GM20431 (cell line): ENCODE results near the gene PRR5L.
"Not testable (repeated sequence)": the region's sequence is repeated elsewhere in the genome, so short reads cannot be mapped to it uniquely, and the experiment has no call there.

Experiments used
- in situ Hi-C: fragments of 300-500 bp; cut with MseI, MboI; formaldehyde crosslinking; loops from one replicate; pipeline ENCODE4 v1.15.0; 2020; ENCODE audit warnings: low sequenced_read_pairs; ENCODE audit not compliant: unreplicated experiment

The PRR5L gene

GRCh38 chr11:36475192-36475591, 179.1 kb downstream of the PRR5L start:
- in situ Hi-C loops = no loop called here

DNA sequence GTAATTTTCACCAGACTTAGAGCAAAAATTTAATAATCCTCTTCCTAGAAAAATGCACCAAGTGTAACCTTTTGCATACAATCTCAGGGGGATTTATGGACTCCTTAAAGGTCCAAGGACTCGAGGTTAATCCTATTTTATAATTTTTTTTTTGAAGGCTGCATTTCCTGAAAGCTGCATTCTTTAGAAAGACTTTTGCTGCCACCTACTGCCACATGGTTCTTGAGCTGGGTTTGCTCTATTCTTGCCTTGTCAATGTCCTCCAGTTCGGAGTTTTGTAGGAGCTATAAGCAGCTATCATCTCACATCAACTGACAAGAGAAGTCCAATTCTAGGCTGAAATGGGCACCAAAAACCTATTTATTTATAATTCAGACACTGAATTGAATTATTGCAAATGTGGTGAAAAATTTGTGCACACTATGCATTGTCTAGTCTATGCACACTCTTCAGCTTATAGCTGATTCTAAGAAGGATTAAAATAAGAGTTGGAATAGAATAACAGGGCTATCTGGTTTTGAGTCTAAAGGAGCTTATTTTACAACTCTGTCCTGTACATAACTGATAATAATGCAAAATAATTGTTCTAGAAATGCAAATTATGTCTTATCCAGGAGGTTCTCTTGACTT, 182.7 kb downstream of the PRR5L start:
- in situ Hi-C loops = no loop called here

DNA sequence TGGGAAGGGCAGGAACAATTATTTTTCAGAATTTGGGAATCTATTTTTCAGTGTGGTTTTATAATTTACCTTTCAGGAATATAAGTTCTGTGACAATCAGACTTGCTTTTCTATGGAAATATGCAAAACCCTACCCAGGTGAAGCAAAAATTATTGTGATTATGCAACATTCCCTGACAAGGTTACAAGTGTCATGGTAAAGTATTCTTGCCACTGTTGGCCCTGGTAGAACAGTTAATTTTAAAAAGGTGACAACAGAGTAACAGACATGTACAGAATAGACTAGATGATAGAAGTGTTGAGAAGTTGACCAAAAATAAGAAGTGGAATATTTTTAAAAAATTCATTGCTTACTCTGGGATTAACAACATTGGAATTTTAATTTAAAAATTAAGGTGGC, 184.7 kb downstream of the PRR5L start:
- in situ Hi-C loops = no loop called here

- in situ Hi-C loops = not testable (repeated sequence)
Measured at GRCh38 chr11:36483042-36483441, 187.0 kb downstream of the PRR5L start.

DNA sequence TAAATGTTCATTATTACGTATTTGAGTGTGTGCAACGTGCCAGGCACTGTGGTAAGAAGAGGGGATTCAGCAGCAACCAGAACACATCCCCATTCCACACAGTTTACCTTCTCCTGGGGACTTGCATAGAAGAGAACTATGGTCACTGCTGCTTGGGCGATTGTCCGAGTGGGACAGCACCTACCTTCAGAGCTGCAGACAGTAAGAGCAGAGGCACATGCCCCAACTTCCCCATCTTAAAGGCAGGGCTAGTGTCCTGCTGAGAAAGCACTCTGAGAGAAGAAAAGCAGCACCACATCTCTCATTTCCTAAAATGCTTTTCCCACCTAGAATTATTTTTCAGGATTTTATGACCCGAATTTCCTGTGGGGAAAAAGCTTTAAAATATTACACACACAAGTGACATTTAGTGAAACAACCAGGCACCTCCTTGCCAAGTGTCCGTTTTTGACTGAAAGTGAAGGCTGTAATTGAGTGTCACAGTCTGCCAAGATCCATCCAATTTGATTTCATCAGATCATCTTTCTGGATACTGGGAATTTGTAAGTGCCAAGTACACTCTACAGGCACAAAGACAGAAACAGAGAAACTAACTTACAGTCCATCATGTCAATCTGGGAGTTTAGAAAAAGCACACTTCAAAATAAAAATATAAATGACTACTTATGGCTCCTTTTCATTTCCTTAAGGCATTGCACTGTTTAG, 189.4 kb downstream of the PRR5L start:
- in situ Hi-C loops = no loop called here

DNA sequence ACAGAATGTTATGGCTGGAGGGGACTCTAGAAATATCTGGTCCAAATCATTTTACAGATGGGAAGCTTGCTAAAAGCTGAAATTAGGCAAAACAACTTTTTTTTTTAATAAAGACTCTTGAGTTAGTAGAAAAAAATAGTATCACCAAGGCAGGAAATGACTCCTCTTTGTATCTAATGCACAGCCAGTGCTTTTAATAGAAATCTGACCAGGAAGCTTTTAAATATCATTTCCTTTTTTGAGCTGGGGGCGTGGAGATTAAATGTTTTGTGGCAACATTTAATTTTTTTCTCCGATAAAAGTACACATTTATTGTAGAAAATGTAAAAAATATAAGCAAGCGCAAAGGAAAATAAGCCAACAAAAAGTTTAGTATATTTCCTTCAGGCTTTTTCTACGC, 191.5 kb downstream of the PRR5L start:
- in situ Hi-C loops = no loop called here

DNA sequence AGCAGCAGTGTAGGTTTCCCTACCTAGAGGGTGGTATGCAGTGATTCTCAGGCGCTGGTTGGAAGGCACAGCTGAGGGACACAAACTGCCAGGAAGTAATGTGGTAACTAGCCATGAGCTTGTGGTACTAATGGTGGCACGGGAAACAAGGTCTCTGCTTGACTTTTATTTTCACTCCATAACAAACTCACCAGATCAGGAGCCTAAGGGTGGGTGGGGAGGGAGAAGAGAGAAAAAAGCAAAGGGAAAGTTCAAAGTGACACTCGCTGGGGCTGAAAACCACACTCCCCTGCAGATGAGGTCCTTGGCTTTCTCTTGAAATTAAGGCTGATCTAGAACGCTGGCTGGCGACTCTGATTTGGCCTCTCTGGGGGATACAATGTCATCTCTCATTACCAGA, 192.0 kb downstream of the PRR5L start:
- in situ Hi-C loops = no loop called here

DNA sequence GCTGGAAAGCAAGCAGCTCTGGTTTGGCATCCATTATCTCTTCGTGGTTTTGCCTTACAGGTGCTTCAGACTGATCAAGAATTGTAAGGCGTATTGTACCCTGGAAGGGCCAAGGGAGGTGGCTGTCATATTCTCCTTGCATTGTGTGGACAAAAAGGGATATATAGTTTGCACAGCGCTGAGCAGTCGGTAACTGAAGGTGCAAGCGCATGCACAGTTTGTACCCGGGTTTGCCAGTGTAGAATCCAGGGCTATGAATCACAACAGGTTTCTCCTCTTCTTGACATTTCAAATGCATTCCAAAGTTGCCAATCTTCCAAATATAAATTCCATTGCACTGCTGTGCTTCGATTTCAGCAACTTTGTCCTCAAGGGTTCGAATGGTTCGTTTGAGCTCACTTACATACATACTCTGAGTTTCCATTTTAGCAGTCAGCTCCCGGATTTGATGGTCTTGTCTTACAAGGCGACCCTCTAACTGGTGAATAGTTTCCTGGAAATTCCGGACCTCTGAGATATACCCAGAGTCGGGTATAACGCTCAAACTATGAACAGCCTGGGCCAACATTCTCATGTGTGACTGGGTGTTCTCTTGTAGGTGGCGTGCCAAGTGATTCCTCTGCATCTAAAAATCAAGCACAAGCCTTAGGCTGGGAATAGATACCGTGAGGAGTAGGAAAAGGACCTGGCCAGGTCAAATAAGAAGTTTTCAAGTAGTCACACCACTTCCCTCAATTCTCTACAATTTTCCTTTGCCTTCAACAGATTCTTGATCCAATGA, 194.1 kb downstream of the PRR5L start:
- in situ Hi-C loops = no loop called here

GRCh38 chr11:36492724-36493304, 196.7 kb downstream of the PRR5L start:
- in situ Hi-C loops = no loop called here

- in situ Hi-C loops = no loop called here
Measured at GRCh38 chr11:36493332-36493731, 197.2 kb downstream of the PRR5L start.

GRCh38 chr11:36498721-36499120, 202.6 kb downstream of the PRR5L start:
- in situ Hi-C loops = no loop called here

GRCh38 chr11:36499315-36499714, 203.2 kb downstream of the PRR5L start:
- in situ Hi-C loops = no loop called here

DNA sequence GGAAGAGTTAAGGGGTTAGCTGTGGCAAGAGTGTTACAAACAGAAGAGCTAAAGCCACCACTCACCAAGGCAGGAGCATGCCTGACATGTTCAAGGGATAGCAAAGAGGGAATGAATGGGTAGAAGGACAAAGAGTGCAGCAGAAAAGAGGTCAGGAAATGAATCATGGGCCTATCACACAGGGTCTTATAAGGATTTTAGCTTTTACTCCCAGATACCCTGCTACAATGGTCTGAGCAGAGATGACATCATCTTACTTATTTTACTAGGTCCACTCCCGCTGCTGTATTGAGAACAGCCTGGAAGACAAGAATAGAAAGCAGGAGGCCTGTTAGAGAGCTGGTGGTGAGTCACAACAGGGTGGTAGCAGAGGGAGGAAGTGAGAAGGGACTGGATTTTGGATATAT, 204.2 kb downstream of the PRR5L start:
- in situ Hi-C loops = no loop called here

GRCh38 chr11:36501236-36501635, 205.1 kb downstream of the PRR5L start:
- in situ Hi-C loops = no loop called here

DNA sequence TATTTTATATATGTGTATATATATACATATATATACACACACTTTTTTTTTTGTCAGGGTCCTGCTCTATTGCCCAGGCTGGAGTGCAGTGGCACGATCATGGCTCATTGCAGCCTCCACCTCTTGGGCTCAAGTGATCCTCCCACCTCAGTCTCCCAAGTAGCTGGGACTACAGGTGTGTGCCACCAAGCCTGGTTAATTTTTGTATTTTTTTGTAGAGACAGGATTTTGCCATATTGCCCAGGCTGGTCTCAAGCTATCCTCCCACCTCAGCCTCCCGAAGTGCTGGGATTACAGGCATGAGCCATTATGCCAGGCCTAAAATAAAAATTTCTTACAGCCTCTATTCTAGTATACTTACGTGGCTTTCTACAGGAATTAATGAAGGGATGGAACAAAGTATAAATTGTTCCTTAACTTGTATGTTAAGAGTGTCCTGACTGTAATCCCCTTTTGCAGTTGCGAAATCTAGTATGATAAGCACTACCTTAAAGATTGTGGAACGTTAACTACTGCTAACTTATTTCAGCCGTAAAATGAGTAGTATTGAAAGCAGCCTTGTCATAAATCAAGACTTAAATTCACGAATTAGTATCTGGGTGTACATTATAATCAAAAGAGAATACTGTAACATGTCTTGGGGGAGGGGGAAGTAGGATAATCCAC, 211.9 kb downstream of the PRR5L start:
- in situ Hi-C loops = no loop called here

DNA sequence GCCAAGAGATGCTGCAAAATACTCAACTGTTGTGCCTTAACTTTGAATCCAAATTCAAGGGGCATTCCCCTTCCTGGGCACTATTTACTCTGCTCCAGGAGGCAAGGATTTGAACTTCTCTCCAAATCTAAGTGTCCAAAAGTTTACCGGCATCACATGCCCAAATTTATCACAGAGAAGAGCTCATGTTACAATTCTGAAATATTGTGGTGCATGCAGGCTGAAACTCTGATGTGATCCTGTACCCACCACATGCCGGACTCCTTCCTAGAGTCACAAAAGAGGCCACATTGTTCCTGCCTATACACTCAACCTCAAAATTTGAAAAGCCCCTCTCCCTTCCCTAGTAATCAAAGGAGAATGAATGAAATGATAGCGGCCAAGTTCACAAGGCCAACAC, 212.7 kb downstream of the PRR5L start:
- in situ Hi-C loops = no loop called here

- in situ Hi-C loops = no loop called here
Measured at GRCh38 chr11:36509201-36509639, 213.1 kb downstream of the PRR5L start.

DNA sequence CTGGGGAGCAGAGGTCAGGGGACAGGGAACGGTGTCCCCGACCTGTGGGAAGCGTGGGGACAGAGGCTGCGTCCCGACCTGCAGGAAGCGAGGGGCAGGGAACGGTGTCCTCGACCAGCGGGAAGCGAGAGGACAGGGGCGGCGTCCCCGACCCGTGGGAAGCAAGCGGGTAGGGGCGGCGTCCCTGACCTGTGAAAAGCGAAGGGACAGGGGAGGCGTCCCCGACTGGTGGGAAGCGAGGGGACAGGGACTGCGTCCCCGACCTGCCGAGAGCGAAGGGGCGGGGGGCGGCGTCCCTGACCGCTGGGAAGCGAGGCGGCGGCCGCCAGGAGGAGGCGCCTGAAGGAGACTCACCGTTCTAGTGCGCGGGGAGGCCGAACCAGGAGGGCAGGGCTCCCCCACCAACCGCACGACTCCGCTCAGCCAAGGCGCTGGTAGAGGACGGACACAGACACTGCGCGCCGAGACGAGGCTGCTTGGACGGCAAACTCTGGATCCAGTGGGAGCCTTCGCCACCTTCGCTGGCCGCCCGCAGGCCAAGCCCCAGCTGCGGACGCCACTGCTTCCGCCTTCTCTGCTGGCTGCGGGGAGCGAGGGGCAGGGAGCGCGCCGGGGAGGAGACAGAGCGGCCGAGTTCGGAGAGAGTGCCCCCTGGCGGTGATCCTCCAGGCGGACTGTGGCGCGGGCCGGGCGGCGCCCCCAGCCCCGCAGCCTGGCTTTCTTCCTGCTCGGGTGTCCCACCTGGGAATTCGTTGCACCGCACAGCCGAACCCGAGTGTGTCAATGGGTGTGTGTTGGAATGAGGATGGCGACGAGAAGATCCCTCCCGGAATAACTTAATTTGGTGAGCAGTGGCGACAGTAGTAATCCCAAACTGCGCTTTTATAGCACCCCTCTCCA, 213.9 kb downstream of the PRR5L start, which contains the start of gene TRAF6:
Gene TRAF6, minus strand, starts transcription at position 579 of the 900 bp plus-strand sequence. CDS start 8,757 bp downstream, outside the sequence.
- in situ Hi-C loops = no loop called here

DNA sequence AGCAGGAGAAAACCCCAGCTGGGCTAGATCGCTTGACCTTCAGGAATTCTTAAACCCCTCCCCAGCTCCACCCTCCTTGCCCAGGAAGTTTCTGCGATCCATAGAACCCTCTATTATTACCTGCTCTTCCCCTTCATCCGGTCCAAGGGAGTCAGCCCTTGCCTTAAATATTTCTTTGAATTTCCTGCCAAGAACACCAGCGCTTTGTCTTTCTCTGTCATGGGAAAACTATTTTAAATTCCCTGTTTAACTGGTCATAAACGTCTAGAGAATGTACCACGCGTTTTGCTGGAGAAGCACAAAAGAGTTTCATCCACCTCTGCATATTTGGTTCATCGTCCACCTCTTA, 214.5 kb downstream of the PRR5L start:
- in situ Hi-C loops = no loop called here
